Natural killer cell (primary cell): ENCODE measurements around the gene ALKAL2. TPM values are rescaled to one million over a fixed set of nuclear protein-coding genes. Genes with fewer than 3 reads are reported as not detected.
A peak's percentile ranks its signal among the peaks of the same experiment; 100 is the strongest.

Source experiments
- ATAC-seq, 3 donors: fragments of 150-1000 bp in 2 of 3; fragments of 200-7000 bp in 1 of 3; cut with Tn5 transposase; 1 replicate in 1 of 3; 2 replicates in 2 of 3; pipeline ENCODE4 v1.10.0; 2021; ENCODE audit warnings: mild to moderate bottlenecking in 2 of 3, moderate library complexity in 2 of 3
- DNase-seq, 2 donors: peaks; one replicate each; pipeline versions ENCODE4 v3.0.0 to v3.0.0-alpha.2; 2013 to 2021; ENCODE audit warnings: mixed read lengths in 1 of 2
- H3K27ac ChIP-seq: one replicate; pipeline ENCODE4 v1.5.1; 2013; ENCODE audit warnings: mild to moderate bottlenecking, low read length
- H3K27me3 ChIP-seq: one replicate; pipeline ENCODE4 v1.6.1; 2013; ENCODE audit warnings: low read length; ENCODE audit not compliant: control insufficient read depth, insufficient read depth
- H3K36me3 ChIP-seq: one replicate; pipeline ENCODE4 v1.6.1; 2013; ENCODE audit warnings: low read length; ENCODE audit not compliant: control insufficient read depth, insufficient read depth
- H3K4me1 ChIP-seq: one replicate; pipeline ENCODE4 v1.6.1; 2013; ENCODE audit warnings: low read length; ENCODE audit not compliant: control insufficient read depth, insufficient read depth
- H3K4me3 ChIP-seq: one replicate; pipeline ENCODE4 v1.5.1; 2013; ENCODE audit warnings: low read length
- H3K9me3 ChIP-seq: one replicate; pipeline ENCODE4 v1.6.1; 2013; ENCODE audit warnings: low read length; ENCODE audit not compliant: control insufficient read depth, insufficient read depth
- H3K27ac Mint-ChIP-seq, 2 donors: one replicate each; pipeline ENCODE4 v1.8.0; 2022; ENCODE audit warnings: mild to moderate bottlenecking in 2 of 2, mixed read lengths in 2 of 2, moderate library complexity in 1 of 2
- H3K27me3 Mint-ChIP-seq, 2 donors: one replicate each; pipeline ENCODE4 v1.8.0; 2022; ENCODE audit warnings: low read depth in 2 of 2, mixed read lengths in 2 of 2
- H3K36me3 Mint-ChIP-seq: one replicate; pipeline ENCODE4 v1.8.0; 2022; ENCODE audit warnings: mixed read lengths
- H3K4me1 Mint-ChIP-seq, 2 donors: one replicate each; pipeline ENCODE4 v1.8.0; 2022; ENCODE audit warnings: mixed read lengths in 2 of 2
- H3K4me3 Mint-ChIP-seq: one replicate; pipeline ENCODE4 v1.8.0; 2022; ENCODE audit warnings: mild to moderate bottlenecking, moderate library complexity, mixed read lengths
- H3K9me3 Mint-ChIP-seq, 2 donors: one replicate each; pipeline ENCODE4 v1.8.0; 2022; ENCODE audit warnings: mixed read lengths in 2 of 2
- CTCF ChIP-seq: fragments of 200-600 bp; IDR thresholded peaks from one replicate; pipeline ENCODE4 v1.8.0; 2022; ENCODE audit warnings: antibody characterized with exemption
- WGBS: methylation state at CpG from one replicate; pipeline ENCODE4 v1.1.7; 2013; ENCODE audit warnings: missing lambda C conversion rate; ENCODE audit not compliant: insufficient coverage; 5-methylcytosine and 5-hydroxymethylcytosine counted together
- intact Hi-C: fragments of 100-400 bp; cut with micrococcal nuclease; formaldehyde crosslinking; loops from one replicate; pipeline ENCODE4 v1.14.2; 2022
- total RNA-seq, 4 donors: library from RNA; stranded (reverse); fragments of 120-200 nt in 1 of 4; gene quantifications; one replicate each; pipeline versions ENCODE4 v1.2.3 to v1.2.4, GENCODE V29; 2013 to 2022

The ALKAL2 gene
- total RNA-seq, 3 donors from 2014 or later (not counting 1 experiment from before 2014, with no cell fraction given), result 1.1 to 2.0 (median 1.7) TPM

GRCh38 chr2:263022-263738 is 24.7 kb downstream of the ALKAL2 start:
- intact Hi-C loops, result no loop called here
- WGBS, result 73% methylated on average over 42 of the region's 42 CpGs

DNA sequence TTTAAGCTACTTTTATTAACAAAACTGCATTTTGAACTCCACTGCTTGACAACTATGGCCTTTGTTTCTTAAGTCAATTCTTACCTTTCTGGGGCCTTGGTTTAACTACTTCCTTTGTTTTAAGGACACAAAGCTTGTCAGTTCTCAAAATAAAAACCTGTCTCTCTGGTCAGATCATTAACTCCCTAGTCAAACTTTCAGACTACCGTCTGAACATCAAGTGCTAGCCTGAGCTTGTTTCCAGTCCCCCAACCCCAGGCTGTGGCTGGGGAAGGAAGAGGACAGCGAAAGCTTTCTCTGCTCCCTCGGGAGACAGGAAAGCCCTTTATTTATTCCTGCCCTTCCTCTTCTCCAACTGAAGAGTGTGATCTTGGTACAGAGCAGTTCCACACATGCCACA is 25.8 kb downstream of the ALKAL2 start:
- Mint-ChIP-seq H3K9me3 (peaks cover 0 to 2% of the 10 kb centered on the region in 2 donors), H3K4me1 (peaks cover 23 to 31% of the 10 kb centered on the region in 2 donors), H3K36me3 (peaks cover 14% of the 10 kb centered on the region), H3K4me3 (peak overlapping the region; percentile 60), H3K27ac (peak overlapping the region; percentile 35 to 57), H3K27me3 (no peaks in the 10 kb centered on the region)
- TF ChIP-seq CTCF, result no peak
- peaks cover 21% of the 10 kb centered on the region for H3K4me1 ChIP-seq
- H3K27me3 ChIP-seq, result no peaks in the 10 kb centered on the region
- no peak for DNase-seq
- WGBS, result 81% methylated on average over 3 of the region's 3 CpGs
- no peaks in the 10 kb centered on the region for H3K9me3 ChIP-seq
- no peak overlapping the region for H3K4me3 ChIP-seq
- ATAC-seq, result no peak
- intact Hi-C loops, result no loop called here
- H3K36me3 ChIP-seq, result no peaks in the 10 kb centered on the region
- no peak overlapping the region for H3K27ac ChIP-seq

More at GRCh38 chr2:263022-263738, 24.7 kb downstream of the ALKAL2 start:
- Histone ChIP-seq H3K27ac (no peak overlapping the region), H3K9me3 (no peaks in the 10 kb centered on the region), H3K4me1 (peaks cover 21% of the 10 kb centered on the region), H3K36me3 (no peaks in the 10 kb centered on the region), H3K4me3 (peak overlapping the region; percentile 94), H3K27me3 (no peaks in the 10 kb centered on the region)
- no peaks in the 10 kb centered on the region for H3K9me3 Mint-ChIP-seq
- no peaks in the 10 kb centered on the region for H3K27me3 Mint-ChIP-seq
- DNase-seq (peak in 1 of 2 donors; percentile 24), ATAC-seq (no peak)
- no peak for TF ChIP-seq CTCF
- H3K27ac Mint-ChIP-seq, result peak overlapping the region; percentile 57 to 98
- peaks cover 10% of the 10 kb centered on the region for H3K36me3 Mint-ChIP-seq
- H3K4me1 Mint-ChIP-seq, result peaks cover 32 to 40% of the 10 kb centered on the region in 2 donors
- H3K4me3 Mint-ChIP-seq, result peak overlapping the region; percentile 83

- H3K9me3 ChIP-seq, result no peaks in the 10 kb centered on the region
- Mint-ChIP-seq H3K4me3 (no peak overlapping the region), H3K36me3 (peaks cover 14% of the 10 kb centered on the region), H3K4me1 (peaks cover 13 to 16% of the 10 kb centered on the region in 2 donors), H3K27me3 (no peaks in the 10 kb centered on the region), H3K27ac (no peak overlapping the region), H3K9me3 (peaks cover 0 to 2% of the 10 kb centered on the region in 2 donors)
- no peaks in the 10 kb centered on the region for H3K27me3 ChIP-seq
- H3K36me3 ChIP-seq, result no peaks in the 10 kb centered on the region
- no peak overlapping the region for H3K27ac ChIP-seq
- H3K4me1 ChIP-seq, result peaks cover 19% of the 10 kb centered on the region
- DNase-seq (no peak), ATAC-seq (no peak)
- H3K4me3 ChIP-seq, result no peak overlapping the region
- WGBS, result 95% methylated on average over 6 of the region's 6 CpGs
- intact Hi-C loops, result no loop called here
- TF ChIP-seq CTCF, result no peak
These were observed 27.3 kb downstream of the ALKAL2 start for GRCh38 chr2:260507-261161.
